HG03045 (cell line): ENCODE data around the gene TMEM213.

Experiments used
- ATAC-seq: cut with Tn5 transposase; IDR thresholded peaks from one replicate; pipeline ENCODE4 v1.9.1; 2021; ENCODE audit warnings: mild to moderate bottlenecking, moderate library complexity; ENCODE audit not compliant: unreplicated experiment

Gene TMEM213

DNA sequence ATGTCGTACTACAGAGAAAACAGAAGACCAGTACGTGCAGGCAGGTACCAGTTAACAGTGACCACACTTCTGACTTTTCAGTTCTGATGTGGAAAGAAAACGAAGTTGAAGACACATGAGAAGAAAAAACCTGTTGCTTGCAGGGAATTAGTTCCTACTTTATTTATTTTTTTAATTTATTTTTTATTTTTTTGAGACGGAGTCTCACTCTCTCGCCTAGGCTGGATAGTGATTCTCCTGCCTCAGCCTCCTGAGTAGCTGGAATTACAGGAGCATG lies 74.0 kb downstream of the TMEM213 start:
- no peak for ATAC-seq

DNA sequence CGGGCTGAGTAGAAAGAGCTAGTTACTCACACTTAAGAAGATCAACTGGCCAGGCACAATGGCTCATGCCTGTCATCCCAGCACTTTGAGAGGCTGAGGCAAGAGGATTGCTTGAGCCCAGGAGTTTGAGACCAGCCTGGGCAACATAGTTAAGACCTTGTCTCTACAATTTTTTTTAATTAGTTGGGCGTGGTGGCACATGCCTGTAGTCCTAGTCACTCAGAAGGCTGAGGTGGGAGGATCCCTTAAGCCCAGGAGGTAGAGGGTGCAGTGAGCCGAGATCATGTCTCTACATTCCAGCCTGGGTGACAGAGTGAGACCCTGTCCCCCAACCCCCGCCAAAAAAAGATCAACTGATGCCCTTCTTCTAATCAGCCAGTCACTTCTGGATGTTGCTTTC lies 74.8 kb downstream of the TMEM213 start:
- ATAC-seq = no peak

DNA sequence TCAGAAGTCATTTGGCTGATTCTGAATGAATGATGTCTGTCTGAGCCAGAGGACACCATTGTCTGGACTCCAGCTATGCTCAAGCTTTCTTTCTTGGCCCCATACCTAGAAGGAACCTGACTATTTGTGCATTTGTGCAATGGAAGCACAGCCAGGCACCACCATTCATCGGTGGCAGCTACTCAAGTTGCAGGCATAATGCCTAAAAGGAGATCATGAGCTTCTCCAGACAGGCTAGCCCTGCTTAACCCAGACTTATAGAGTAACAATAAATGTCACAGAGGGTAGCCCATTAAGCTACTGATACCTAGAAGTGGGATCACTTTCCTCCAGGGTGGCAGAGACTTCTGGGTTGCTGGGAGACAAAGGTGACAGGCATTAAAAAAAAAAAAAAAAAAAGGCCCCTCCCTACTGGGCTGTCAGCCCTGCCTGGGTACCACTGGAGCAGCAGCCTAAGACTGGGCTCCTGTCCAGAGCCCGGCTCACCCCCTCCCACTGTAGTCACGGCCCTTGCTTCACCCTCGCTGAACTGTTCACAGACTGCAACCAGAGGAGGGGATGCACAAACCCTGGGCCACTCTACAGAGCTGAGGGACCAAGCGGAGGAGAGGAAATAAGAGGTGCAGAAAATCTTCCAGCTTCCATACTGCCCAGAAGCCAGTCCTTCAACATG lies 75.6 kb downstream of the TMEM213 start:
- no peak for ATAC-seq

DNA sequence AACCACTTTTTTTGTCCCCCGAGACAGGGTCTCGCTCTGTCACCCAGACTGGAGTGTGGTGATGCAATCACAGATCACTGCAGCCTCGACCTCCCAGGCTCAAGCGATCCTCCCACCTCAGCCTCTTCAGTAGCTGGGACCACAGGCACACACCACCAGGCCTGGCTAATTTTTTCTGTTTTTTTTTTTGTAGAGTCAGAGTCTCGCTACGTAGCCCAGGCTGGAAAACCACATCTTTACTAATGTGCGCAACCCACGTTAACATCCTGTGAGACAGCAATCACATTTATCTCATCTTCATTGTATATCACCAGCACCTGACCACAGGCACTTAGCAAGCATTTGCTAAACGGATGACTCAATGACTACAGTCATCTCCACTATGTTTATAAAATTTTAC lies 78.0 kb downstream of the TMEM213 start:
- no peak for ATAC-seq

DNA sequence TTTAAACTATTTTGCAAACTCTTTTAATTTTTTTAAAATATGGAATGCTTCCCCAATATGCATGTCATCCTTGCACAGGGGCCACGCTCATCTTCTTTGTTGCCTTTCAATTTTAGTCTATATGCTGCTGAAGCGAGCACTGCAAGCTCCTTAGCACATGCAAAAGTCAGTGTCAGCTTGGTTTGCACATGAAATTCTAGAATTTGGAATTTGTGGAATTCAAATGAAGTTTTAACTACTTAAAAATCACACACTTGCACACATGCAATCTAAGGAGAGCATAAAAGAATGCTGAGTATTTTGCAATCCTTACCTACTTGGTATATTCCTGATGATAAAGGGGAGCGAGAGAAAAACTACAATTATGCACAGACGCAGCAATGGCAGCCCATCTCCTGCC lies 78.5 kb downstream of the TMEM213 start:
- no peak for ATAC-seq

DNA sequence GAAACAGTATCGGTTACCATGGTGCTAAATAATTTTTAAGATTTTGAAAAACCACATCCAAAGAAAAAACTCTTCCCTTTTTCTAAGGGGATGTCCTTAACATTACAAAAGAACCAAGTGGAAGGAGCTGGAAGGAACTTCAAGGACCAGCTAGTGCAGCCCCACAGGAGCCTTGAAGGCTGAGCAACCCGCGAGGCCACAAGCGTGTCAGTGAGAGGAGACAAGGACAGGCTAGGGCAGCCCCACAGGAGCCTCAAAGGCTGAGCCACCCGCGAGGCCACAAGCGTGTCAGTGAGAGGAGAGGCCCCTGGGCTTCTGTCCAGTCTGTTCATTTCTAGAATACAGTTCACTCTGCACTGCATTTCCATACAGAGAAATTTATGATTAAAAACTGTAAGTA lies 80.3 kb downstream of the TMEM213 start:
- ATAC-seq = no peak

DNA sequence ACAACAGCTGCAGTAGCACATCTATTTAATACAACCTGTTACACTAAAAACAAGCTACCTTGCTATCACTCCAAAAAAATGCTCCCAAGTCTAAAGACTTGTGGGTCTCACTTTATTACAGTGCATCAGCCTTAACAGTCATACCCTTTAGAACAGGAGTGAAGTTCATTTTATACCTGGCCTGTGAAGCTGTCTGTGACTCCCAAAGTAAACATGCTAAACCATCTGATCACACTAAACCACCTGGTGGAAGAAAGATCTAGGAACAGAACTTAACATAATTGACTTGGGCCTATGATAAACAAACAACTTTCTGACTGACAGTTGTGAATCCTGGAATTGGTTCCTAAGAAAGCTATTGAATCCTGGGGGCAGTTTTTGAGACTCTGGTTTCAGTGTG lies 81.1 kb downstream of the TMEM213 start:
- no peak for ATAC-seq

DNA sequence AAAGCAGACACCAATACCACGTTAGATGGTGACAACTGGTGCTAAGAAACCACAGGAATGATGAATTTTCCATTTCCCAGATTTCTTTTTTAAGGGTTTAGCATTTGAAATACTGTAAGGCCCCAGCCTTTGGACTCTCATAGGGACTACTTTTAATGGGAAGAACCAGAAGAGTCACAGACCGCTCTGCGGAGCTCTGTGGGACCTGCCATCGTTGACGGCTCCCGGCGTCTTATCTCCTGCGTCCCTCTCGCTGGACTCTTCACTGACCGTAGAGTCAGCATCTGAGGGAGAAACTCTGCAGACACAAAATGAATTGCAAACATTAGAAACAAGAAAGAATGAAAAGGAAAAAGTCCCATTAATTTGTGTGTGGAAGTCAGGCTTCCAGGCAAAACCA lies 81.6 kb downstream of the TMEM213 start:
- ATAC-seq = no peak

DNA sequence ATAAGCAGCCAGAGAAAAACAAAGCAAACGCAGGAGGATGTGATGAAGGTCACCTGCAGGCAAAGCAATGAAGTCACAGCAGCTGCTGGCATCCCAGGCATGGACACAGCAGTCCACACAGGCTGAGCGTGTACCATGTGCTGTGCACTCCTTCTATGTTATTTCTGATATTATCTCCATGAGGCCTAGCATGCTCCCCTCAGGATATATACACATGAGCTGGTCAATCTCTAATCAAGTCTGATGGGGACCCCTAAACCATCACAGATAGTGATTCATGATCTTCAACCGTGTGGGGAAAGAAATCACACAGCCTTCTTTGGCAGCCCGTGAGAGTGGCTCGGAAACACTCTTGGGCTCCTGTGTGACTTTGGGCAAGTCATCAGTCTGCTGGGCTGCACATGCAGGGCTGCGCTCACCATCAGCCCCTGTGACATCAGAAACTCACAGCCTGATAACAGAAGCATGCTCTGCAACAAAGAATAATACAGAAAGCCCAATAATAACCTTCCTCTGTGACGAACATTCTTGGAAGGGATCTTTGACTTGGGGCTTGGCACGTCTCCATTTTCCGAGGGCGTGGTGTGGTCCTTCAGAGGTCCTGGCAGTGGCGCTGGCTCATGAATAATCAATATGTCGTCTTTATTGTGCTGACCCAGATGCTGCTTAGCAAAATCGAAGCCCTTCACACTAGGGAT lies 83.2 kb downstream of the TMEM213 start:
- ATAC-seq = no peak

DNA sequence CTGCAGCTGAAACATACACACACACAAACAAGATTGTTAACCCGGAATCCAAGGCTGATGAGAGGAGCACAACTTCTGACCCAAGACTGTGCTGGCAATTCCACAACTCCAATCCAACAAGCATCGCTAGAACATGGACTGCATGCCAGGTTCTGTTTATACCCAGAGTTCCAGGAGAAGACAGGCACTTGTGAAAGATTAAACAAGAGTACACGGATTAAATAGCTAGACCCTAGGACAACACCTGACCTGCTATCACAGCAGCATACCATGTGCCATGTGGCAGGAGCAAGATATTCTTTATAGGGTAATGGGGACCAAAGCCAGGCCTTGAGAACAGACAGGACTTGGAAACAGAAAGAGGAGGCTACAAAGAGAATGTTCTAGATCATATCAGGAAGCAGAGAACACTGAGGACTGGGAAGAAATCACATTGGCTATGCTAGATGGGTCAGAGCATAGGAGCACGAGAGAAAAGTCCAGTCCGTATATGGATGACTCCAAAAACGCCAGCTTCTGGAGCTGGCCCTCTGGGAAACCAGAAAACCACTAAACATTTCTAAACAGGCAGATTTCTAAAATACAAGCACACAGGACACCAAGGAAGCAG lies 83.9 kb downstream of the TMEM213 start:
- no peak for ATAC-seq

DNA sequence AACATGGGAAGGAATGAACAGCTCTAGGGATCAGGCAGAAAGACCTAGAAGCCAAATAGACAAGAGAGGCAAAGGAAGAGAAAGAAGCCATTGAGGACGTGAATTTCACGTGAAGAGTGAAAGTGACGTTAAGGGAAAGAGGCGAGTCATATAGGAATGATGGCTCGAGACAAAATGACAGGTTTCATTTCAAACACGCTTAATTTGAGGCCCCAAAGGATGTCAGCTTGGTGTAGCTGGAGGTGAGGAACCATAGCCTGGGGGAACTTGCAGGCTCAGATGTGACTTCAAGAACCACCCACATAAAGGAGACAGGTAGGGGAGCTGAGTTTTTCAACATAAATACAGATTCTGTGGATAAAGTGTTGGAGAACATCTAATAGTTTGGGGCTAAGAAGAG lies 84.5 kb downstream of the TMEM213 start:
- ATAC-seq = no peak

DNA sequence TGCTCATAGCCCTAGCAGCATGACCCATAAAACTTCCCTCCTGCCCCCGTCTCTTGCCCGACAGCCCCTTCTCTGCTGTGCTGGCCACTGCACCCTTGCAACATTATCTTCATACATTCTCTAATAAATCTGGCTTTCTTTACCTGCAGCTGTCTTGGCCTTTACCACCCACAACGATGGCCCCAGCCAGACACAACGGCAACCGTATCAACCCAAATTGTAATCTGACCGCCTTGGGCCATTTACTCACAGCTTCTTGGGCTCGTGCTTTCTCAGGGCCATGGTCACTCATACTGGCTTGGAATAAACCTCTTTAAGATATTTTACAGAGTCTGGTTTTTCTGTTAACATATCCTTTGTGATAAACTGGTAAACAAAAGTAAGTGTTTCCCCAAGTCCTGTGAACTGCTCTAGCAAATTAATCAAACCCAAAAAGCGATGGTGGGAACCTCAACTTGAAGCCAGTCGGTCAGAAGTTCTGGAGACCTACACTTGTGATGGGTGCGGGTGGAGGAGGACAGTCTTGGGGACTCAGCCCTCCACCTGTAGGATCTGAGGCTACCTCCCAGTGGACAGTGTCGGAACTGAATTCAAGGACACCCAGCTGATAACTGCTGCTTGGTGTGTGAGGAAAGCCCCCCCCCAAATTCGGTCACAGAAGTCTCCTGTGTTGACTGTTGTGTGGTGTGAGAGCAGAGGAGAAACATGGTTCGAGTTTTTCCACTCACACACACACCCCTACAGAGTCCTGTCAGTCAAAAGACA lies 87.8 kb downstream of the TMEM213 start:
- ATAC-seq = no peak

DNA sequence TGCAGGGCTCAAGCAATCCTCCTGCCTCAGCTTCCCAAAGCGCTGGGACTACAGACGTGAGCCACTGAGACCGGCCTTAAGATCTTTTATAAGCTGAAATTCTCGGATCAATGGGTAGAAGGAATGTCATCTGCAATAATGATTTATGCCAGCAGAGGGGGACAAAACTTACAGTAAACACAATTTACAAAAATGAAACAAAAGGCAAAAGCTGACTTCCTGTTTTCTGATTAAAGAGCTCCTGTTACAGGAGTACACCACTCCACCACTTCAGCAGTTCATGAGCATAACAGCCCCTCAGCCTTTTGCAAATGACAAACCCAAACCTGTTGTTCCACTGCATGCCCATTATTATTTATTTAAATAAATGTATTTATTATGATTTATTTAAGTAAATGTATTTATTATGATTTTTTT lies 88.7 kb downstream of the TMEM213 start:
- peak; percentile 68 for ATAC-seq

DNA sequence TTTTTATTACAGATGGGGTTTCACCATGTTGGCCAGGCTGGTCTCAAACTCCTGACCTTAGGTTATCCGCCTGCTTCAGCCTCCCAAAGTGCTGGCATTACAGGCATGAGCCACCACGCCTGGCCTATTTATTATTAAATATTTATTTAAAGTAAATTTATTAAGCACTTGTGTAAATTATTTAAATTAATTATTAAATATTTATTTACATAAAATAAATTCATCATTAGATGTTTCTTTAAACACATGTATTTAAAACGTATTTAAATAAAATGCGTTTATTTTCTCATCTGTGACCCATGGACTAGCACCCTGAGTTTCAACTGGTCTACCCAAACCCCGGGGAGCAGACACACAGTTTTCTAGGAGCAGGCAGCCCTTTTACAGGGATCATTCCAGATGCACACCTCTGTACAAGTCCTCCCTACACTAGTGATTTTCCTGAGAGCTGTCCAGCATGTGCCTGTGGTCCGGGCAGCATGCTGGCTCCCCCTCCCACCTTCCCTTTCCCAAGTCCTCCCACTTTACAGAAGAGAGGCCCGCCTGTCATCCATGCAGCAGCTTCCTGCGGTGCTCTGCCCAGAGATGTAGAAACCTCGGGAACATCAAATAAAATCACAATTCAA lies 89.4 kb downstream of the TMEM213 start:
- no peak for ATAC-seq
